ENCODE results near the gene TMSB15B.

- TF ChIP-seq CTCF (IDR thresholded peaks at IDR 0.05; ENCODE audit: extremely low read depth in 1 of 2, insufficient read depth in 1 of 2, low read depth in 1 of 2, low read length in 2 of 2): no peak
- no peak for TF ChIP-seq FOS (IDR thresholded peaks at IDR 0.05; ENCODE audit: borderline replicate concordance, insufficient read depth, low read length)
- no peak for TF ChIP-seq EZH2 (IDR thresholded peaks at IDR 0.05; ENCODE audit: borderline replicate concordance, low read depth, low read length, severe bottlenecking)
Observed at GRCh38 chrX:103999234-103999633, 36.8 kb downstream of the TMSB15B start.
